ENCODE measurements around the gene NFASC.

DNA sequence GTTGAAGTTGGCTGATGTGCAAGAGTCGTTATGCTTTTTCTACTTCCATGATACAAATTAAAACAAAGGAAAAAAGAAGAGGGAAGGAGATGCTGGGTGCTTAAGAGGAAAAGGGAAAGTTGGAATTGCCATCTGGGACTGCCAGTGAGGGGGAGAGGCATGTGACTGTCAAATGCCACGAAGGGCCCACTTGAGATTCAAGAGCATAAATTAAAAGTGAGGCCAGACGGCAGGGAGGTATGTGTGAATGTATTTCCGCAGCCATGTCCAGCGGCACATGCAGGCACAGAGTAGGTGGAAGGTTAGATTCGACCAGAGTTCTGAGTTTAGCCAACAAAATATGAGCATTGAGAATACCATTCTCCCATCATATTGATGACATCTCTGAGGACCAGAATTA is 32.0 kb downstream of the NFASC start:
- no peak for TF ChIP-seq POLR2AphosphoS5 (IDR thresholded peaks at IDR 0.05; ENCODE audit: low read depth, low read length)
- TF ChIP-seq POLR2A (IDR thresholded peaks at IDR 0.05; ENCODE audit: low read depth, low read length) = no peak
